Measurements from ENCODE around the gene TUBA4B.

TUBA4B gene

GRCh38 chr2:219243291-219243761 lies 9.7 kb upstream of the TUBA4B start:
- no peak for TF ChIP-seq EP300 (IDR thresholded peaks at IDR 0.05; ENCODE audit: borderline replicate concordance)

GRCh38 chr2:219244789-219245147 lies 8.3 kb upstream of the TUBA4B start:
- TF ChIP-seq MAX (IDR thresholded peaks at IDR 0.05) = no peak
- no peak for TF ChIP-seq REST (IDR thresholded peaks at IDR 0.05; ENCODE audit: low read depth)
- TF ChIP-seq TCF12 (IDR thresholded peaks at IDR 0.05; ENCODE audit: low read depth) = no peak
- no peak for TF ChIP-seq YY1 (IDR thresholded peaks at IDR 0.05; ENCODE audit: low read depth)
- TF ChIP-seq TEAD4 (IDR thresholded peaks at IDR 0.05) = no peak
- no peak for TF ChIP-seq RAD21 (IDR thresholded peaks at IDR 0.05; ENCODE audit: low read depth)
- no peak for TF ChIP-seq ZBTB7A (IDR thresholded peaks at IDR 0.05; ENCODE audit: low read depth)
- no peak for TF ChIP-seq USF1 (IDR thresholded peaks at IDR 0.05)
- no peak for TF ChIP-seq TAF1 (IDR thresholded peaks at IDR 0.05; ENCODE audit: low read depth)
- no peak for TF ChIP-seq EP300 (IDR thresholded peaks at IDR 0.05; ENCODE audit: borderline replicate concordance)
- TF ChIP-seq NFIC (IDR thresholded peaks at IDR 0.05) = no peak
- no peak for TF ChIP-seq CEBPB (IDR thresholded peaks at IDR 0.05)
- no peak for TF ChIP-seq CREB1 (IDR thresholded peaks at IDR 0.05; ENCODE audit: low read depth)
- no peak for TF ChIP-seq FOXM1 (IDR thresholded peaks at IDR 0.05; ENCODE audit: borderline replicate concordance, low read depth)

- 0 out of 2 replicates have a peak, but pooled peaks have one; percentile 3 for TF ChIP-seq RAD21 (IDR thresholded peaks at IDR 0.05; ENCODE audit: low read depth)
- TF ChIP-seq TCF12 (IDR thresholded peaks at IDR 0.05; ENCODE audit: low read depth) = no peak
- TF ChIP-seq NFIC (IDR thresholded peaks at IDR 0.05) = no peak
- TF ChIP-seq USF1 (IDR thresholded peaks at IDR 0.05) = no peak
- TF ChIP-seq CEBPB (IDR thresholded peaks at IDR 0.05) = no peak
- no peak for TF ChIP-seq MAX (IDR thresholded peaks at IDR 0.05)
- TF ChIP-seq REST (IDR thresholded peaks at IDR 0.05; ENCODE audit: low read depth) = no peak
- peak; percentile 66 for TF ChIP-seq TAF1 (IDR thresholded peaks at IDR 0.05; ENCODE audit: low read depth)
- no peak for TF ChIP-seq EGR1 (IDR thresholded peaks at IDR 0.05)
- peak; percentile 87 for TF ChIP-seq CREB1 (IDR thresholded peaks at IDR 0.05; ENCODE audit: low read depth)
- 0 out of 2 replicates have a peak, but pooled peaks have one; percentile 17 for TF ChIP-seq YY1 (IDR thresholded peaks at IDR 0.05; ENCODE audit: low read depth)
- TF ChIP-seq EP300 (IDR thresholded peaks at IDR 0.05; ENCODE audit: borderline replicate concordance) = no peak
- TF ChIP-seq FOXM1 (IDR thresholded peaks at IDR 0.05; ENCODE audit: borderline replicate concordance, low read depth) = no peak
- TF ChIP-seq ZBTB7A (IDR thresholded peaks at IDR 0.05; ENCODE audit: low read depth) = no peak
- TF ChIP-seq TEAD4 (IDR thresholded peaks at IDR 0.05) = no peak
Measured at GRCh38 chr2:219245148-219245898, 7.7 kb upstream of the TUBA4B start, which contains the start of the genes GLB1L and STK16. Gene GLB1L, minus strand, starts transcription at chr2:219245444. Its CDS starts 1,871 bp downstream, at chr2:219243573. Gene STK16, plus strand, starts transcription at chr2:219245479. Its CDS starts 521 bp downstream, at chr2:219246000.

- no peak for TF ChIP-seq REST (IDR thresholded peaks at IDR 0.05; ENCODE audit: low read depth)
- no peak for TF ChIP-seq CEBPB (IDR thresholded peaks at IDR 0.05)
- TF ChIP-seq YY1 (IDR thresholded peaks at IDR 0.05; ENCODE audit: low read depth) = no peak
- no peak for TF ChIP-seq TEAD4 (IDR thresholded peaks at IDR 0.05)
- no peak for TF ChIP-seq TAF1 (IDR thresholded peaks at IDR 0.05; ENCODE audit: low read depth)
- TF ChIP-seq RAD21 (IDR thresholded peaks at IDR 0.05; ENCODE audit: low read depth) = no peak
- TF ChIP-seq NFIC (IDR thresholded peaks at IDR 0.05) = no peak
- no peak for TF ChIP-seq CREB1 (IDR thresholded peaks at IDR 0.05; ENCODE audit: low read depth)
- no peak for TF ChIP-seq ZBTB7A (IDR thresholded peaks at IDR 0.05; ENCODE audit: low read depth)
- no peak for TF ChIP-seq TCF12 (IDR thresholded peaks at IDR 0.05; ENCODE audit: low read depth)
- TF ChIP-seq USF1 (IDR thresholded peaks at IDR 0.05) = no peak
- no peak for TF ChIP-seq MAX (IDR thresholded peaks at IDR 0.05)
- no peak for TF ChIP-seq EGR1 (IDR thresholded peaks at IDR 0.05)
- no peak for TF ChIP-seq FOXM1 (IDR thresholded peaks at IDR 0.05; ENCODE audit: borderline replicate concordance, low read depth)
- TF ChIP-seq EP300 (IDR thresholded peaks at IDR 0.05; ENCODE audit: borderline replicate concordance) = no peak
Measured at GRCh38 chr2:219245899-219246230, 7.2 kb upstream of the TUBA4B start.

Data from Ishikawa (cell line).